HG02970 (cell line): ENCODE results near the gene NOD2.

Experiments
- ATAC-seq: cut with Tn5 transposase; IDR thresholded peaks from one replicate; pipeline ENCODE4 v1.9.1; 2021; ENCODE audit warnings: mild to moderate bottlenecking, moderate library complexity, moderate number of reproducible peaks; ENCODE audit not compliant: unreplicated experiment, low FRiP score

Gene NOD2

GRCh38 chr16:50774960-50775359 lies 81.6 kb downstream of the NOD2 start:
- ATAC-seq, result no peak

- ATAC-seq, result no peak
Observed at GRCh38 chr16:50776037-50776436, 82.6 kb downstream of the NOD2 start.

GRCh38 chr16:50778284-50779163 lies 85.1 kb downstream of the NOD2 start:
- ATAC-seq, result no peak

- no peak for ATAC-seq
Observed at GRCh38 chr16:50781043-50781442, 87.6 kb downstream of the NOD2 start.

- ATAC-seq, result no peak
Observed at GRCh38 chr16:50781518-50781917, 88.1 kb downstream of the NOD2 start.
